ENCODE measurements around the gene TRIM28. TPM values are rescaled to one million over a fixed set of nuclear protein-coding genes. Genes with fewer than 3 reads are reported as not detected.
"Not testable (repeated sequence)": the region's sequence is repeated elsewhere in the genome, so short reads cannot be mapped to it uniquely, and the experiment has no call there.

The TRIM28 gene
- total RNA-seq: 332 TPM

GRCh38 chr19:58543826-58544590 lies at the start of gene TRIM28:
TSS of gene TRIM28 (plus strand) at chr19:58544064. CDS start at chr19:58544758, 694 bp downstream.
- DNase-seq (ENCODE audit: low spot score in 2 of 2): peak; percentile 100
- no peak for FAIRE-seq

GRCh38 chr19:58497634-58498170 lies 46.2 kb upstream of the TRIM28 start:
- DNase-seq (ENCODE audit: low spot score in 2 of 2) (no peak), FAIRE-seq (no peak)

GRCh38 chr19:58498316-58499020 lies 45.4 kb upstream of the TRIM28 start:
- FAIRE-seq (no peak), DNase-seq (ENCODE audit: low spot score in 2 of 2) (no peak)

GRCh38 chr19:58499021-58499927 lies 44.6 kb upstream of the TRIM28 start:
- FAIRE-seq (peak; percentile 19), DNase-seq (ENCODE audit: low spot score in 2 of 2) (peak; percentile 92 to 100)

- FAIRE-seq (no peak), DNase-seq (ENCODE audit: low spot score in 2 of 2) (no peak)
Measured at GRCh38 chr19:58500242-58500641, 43.6 kb upstream of the TRIM28 start.

GRCh38 chr19:58507602-58508223 lies 36.2 kb upstream of the TRIM28 start:
- DNase-seq (ENCODE audit: low spot score in 2 of 2); FAIRE-seq: not testable (repeated sequence)

GRCh38 chr19:58509731-58510083 lies 34.2 kb upstream of the TRIM28 start:
- DNase-seq (ENCODE audit: low spot score in 2 of 2) (no peak), FAIRE-seq (no peak)

GRCh38 chr19:58510084-58510862 lies 33.6 kb upstream of the TRIM28 start:
- FAIRE-seq (no peak), DNase-seq (ENCODE audit: low spot score in 2 of 2) (no peak)

- DNase-seq (ENCODE audit: low spot score in 2 of 2): no peak
- no peak for FAIRE-seq
Measured at GRCh38 chr19:58511353-58512208, 32.3 kb upstream of the TRIM28 start, which contains the start of gene SLC27A5. TSS of gene SLC27A5 (minus strand) at chr19:58511992. CDS start at chr19:58511955, 37 bp downstream.

- DNase-seq (ENCODE audit: low spot score in 2 of 2) (no peak), FAIRE-seq (no peak)
Measured at GRCh38 chr19:58513213-58513693, 30.6 kb upstream of the TRIM28 start.

GRCh38 chr19:58513694-58514563 lies 29.9 kb upstream of the TRIM28 start:
- DNase-seq (ENCODE audit: low spot score in 2 of 2) (peak; percentile 87 to 95), FAIRE-seq (no peak)

GRCh38 chr19:58514564-58515022 lies 29.3 kb upstream of the TRIM28 start:
- DNase-seq (ENCODE audit: low spot score in 2 of 2): no peak
- no peak for FAIRE-seq

GRCh38 chr19:58515259-58515658 lies 28.6 kb upstream of the TRIM28 start:
- no peak for FAIRE-seq
- DNase-seq (ENCODE audit: low spot score in 2 of 2): no peak

- FAIRE-seq (no peak), DNase-seq (ENCODE audit: low spot score in 2 of 2) (no peak)
Measured at GRCh38 chr19:58516246-58516836, 27.5 kb upstream of the TRIM28 start.

GRCh38 chr19:58516964-58517833 lies 26.7 kb upstream of the TRIM28 start:
- DNase-seq (ENCODE audit: low spot score in 2 of 2) (no peak), FAIRE-seq (no peak)

All from frontal cortex (tissue), 4 donors.